NCI-H510A (cell line): ENCODE results near the gene GPATCH2L.

Experiments used
- DNase-seq: peaks from one replicate; lab custom pipeline; 2025; lab: John Stamatoyannopoulos, UW

GPATCH2L gene

DNA sequence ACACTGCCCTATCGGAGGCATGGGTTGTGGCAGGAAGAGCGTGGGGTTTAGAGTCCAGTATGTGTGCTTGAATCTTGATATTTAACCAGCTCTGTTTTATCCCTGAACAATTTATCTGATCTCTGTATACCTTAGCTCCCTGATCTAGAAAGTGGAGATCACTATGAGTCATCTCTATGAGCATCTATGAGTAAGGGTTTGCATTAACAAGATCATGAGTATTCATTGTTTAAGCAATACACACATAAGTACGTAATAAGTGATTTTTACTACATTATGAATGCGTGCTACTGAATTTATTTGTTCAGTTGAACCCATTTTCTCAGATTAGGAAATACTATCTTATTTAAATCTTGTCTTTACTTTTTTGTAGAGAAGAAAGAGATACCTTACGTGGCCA, 49.4 kb downstream of the GPATCH2L start:
- DNase-seq: no peak

GRCh38 chr14:76203086-76204001, 51.6 kb downstream of the GPATCH2L start:
- no peak for DNase-seq

GRCh38 chr14:76204461-76205230, 52.9 kb downstream of the GPATCH2L start:
- no peak for DNase-seq

- no peak for DNase-seq
Observed at GRCh38 chr14:76205708-76206107, 54.0 kb downstream of the GPATCH2L start.

- no peak for DNase-seq
Observed at GRCh38 chr14:76208340-76208739, 56.6 kb downstream of the GPATCH2L start.

- DNase-seq: no peak
Observed at GRCh38 chr14:76212242-76212641, 60.5 kb downstream of the GPATCH2L start.

GRCh38 chr14:76217179-76217578, 65.5 kb downstream of the GPATCH2L start:
- DNase-seq: no peak

- no peak for DNase-seq
Observed at GRCh38 chr14:76218662-76219061, 66.9 kb downstream of the GPATCH2L start.

GRCh38 chr14:76219873-76220272, 68.2 kb downstream of the GPATCH2L start:
- DNase-seq: no peak

DNA sequence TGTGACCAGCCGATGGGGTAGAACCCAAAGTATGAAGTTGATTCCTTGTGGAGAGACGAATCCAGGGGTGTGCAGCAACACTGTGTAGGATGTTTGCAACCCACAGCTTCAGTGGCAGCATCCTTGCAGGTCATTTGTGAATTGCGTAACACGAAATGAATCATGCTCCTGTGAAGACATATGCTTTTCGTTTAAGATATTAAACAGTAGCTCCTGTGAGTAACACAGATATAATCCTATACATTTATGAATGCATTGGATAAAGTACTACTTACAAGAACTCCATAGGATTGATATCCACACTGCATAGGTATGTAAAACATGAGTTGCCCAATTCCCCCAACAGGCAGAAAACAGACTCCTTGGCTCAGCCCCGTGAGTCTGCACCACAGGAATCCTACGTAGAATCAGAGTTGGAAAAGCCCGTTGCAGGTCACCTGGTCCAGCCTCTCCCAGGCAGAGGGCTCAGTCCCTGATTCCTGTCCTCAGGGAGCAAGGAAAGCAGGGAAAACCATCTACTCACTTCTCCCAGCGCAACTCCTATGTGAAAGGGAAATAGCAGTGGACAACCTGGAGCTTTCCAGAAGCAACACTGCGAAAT, 75.8 kb downstream of the GPATCH2L start:
- DNase-seq: no peak

- DNase-seq: no peak
Observed at GRCh38 chr14:76228138-76228537, 76.4 kb downstream of the GPATCH2L start.

DNA sequence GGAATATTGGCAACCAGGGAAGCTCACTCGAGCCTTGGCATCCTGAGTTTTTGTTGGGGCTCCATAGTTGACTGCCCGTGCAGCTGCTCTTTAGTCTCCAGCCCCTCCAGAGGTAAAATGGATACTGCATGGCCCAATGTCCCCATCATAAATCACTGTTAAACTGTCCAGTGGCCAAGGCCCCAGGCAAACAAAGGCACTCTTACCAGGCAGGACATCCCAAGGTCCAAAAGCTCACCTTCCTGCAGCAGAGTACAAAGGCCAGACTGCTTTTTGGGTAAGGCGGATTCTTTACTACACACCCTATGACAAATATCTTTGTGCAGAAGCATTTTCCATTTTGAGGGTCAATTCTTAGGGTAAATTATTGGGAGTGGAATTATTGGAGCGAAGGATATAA, 81.1 kb downstream of the GPATCH2L start:
- no peak for DNase-seq

GRCh38 chr14:76235628-76236027, 83.9 kb downstream of the GPATCH2L start:
- DNase-seq: no peak

DNA sequence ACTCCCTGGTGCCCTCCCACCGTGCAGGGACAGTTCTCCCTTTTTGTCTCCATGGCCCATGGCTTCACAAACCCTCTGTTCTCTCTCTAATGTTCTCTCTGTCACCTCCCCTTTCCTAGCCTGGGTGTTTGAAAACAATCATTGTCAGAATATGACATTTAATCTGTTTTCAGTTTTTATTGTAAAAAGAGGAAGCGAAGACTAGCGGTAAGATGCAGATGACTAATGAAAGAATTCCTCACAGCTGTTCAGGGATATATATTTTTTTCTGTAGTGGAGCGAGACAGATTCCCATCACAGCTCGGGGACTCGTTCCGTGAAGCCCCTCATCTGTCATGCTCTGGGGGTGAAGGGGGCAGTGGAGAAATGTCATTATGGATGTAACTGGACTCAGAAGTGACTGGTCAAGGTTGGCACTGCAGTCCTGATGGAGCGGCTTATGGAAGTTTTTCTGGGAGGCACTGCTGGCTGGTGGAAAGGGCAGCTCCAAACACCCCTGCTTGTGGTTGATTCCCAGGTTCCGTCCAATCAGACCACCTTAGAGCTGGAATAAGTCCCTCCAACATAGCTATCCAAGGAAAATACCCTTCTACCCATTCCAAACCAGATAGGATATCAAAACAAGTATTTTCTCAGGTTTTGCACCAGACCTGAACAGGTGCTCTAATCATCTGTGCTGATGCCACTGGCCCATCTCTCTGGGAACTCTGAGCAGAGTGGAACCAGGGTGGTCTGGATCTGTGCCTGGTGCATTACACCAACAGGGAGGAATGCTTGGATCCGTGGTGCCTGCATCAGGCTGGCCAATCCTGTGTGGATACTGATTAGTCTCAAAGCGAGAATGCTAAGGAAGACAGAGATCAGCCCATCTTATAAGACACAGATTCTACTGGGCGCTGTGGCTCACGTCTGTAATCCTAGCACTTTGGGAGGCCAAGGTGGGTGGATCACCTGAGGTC, 84.7 kb downstream of the GPATCH2L start:
- DNase-seq: no peak

GRCh38 chr14:76237349-76237990, 85.7 kb downstream of the GPATCH2L start:
- DNase-seq: no peak

- DNase-seq: no peak
Observed at GRCh38 chr14:76245097-76245496, 93.4 kb downstream of the GPATCH2L start.

- DNase-seq: no peak
Observed at GRCh38 chr14:76250302-76250701, 98.6 kb downstream of the GPATCH2L start.

- no peak for DNase-seq
Observed at GRCh38 chr14:76252471-76252870, 100.7 kb downstream of the GPATCH2L start.

DNA sequence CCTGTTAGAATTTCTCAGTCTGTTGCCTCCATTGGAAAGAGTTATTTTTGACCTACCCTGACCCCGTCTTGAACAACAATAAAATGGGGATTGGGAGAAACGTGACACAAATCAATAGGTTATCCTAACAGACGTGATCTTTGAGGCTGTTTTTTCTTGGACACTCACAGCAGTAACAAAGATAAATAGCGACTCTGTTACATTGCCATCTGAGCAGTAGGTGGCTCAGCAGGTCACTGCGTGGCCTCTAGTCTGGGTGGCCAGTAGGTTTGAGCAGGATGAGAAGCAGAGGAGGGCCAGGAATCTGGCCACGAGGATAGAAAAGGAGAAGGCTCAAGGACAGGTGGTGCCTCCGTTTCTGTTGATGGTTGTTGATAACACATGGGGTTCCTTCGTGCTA, 101.4 kb downstream of the GPATCH2L start:
- DNase-seq: no peak

- no peak for DNase-seq
Observed at GRCh38 chr14:76256545-76256944, 104.8 kb downstream of the GPATCH2L start.
